Vagina (tissue), 2 donors: ENCODE measurements around the gene ZCRB1.

Source experiments
- POLR2A ChIP-seq, 2 donors: fragments of 450-650 bp; IDR thresholded peaks; one replicate each; pipeline ENCODE4 v1.6.1; 2017; ENCODE audit warnings: antibody characterized with exemption in 2 of 2, mild to moderate bottlenecking in 2 of 2, moderate library complexity in 2 of 2
- POLR2AphosphoS5 ChIP-seq, 2 donors: sonication (generic); formaldehyde crosslinking; IDR thresholded peaks; one replicate each; pipeline ENCODE4 v1.9.0; 2017; ENCODE audit warnings: antibody characterized with exemption in 2 of 2, mild to moderate bottlenecking in 2 of 2, low read depth in 1 of 2; ENCODE audit not compliant: insufficient read depth in 1 of 2
- TF ChIP-seq, protein P1 (sequence below), 3 experiments: fragments of 450-650 bp in 2 of 3; fragments of 200-600 bp in 1 of 3; sonication (generic) in 1 of 3; IDR thresholded peaks; one replicate each; pipeline ENCODE4 v1.5.1; 2017 to 2019; ENCODE audit warnings: antibody characterized with exemption in 3 of 3, mild to moderate bottlenecking in 2 of 3, moderate library complexity in 2 of 3

DNA sequence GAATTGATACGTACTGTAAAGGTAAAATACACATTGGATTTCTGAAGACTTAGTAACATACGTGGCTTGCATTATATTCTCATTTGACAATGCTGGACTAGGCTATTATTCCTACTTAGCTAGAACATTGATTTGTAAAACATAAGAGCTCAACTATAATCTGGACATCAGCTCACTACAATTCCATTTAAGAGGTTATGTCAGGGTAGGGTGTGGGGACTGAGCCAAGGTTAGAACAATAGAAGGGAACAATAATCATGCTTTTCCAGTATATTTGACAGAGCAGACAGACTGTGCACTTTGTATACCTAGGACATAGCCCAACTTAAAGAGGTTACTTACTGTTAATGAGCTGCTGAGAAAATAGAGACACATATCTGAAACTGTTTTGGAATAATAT, 10.8 kb downstream of the ZCRB1 start:
- TF ChIP-seq, protein P1, sequence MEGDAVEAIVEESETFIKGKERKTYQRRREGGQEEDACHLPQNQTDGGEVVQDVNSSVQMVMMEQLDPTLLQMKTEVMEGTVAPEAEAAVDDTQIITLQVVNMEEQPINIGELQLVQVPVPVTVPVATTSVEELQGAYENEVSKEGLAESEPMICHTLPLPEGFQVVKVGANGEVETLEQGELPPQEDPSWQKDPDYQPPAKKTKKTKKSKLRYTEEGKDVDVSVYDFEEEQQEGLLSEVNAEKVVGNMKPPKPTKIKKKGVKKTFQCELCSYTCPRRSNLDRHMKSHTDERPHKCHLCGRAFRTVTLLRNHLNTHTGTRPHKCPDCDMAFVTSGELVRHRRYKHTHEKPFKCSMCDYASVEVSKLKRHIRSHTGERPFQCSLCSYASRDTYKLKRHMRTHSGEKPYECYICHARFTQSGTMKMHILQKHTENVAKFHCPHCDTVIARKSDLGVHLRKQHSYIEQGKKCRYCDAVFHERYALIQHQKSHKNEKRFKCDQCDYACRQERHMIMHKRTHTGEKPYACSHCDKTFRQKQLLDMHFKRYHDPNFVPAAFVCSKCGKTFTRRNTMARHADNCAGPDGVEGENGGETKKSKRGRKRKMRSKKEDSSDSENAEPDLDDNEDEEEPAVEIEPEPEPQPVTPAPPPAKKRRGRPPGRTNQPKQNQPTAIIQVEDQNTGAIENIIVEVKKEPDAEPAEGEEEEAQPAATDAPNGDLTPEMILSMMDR (IDR thresholded peaks at IDR 0.05) = no peak
- no peak for TF ChIP-seq POLR2A (IDR thresholded peaks at IDR 0.05)
- TF ChIP-seq POLR2AphosphoS5 (IDR thresholded peaks at IDR 0.05; ENCODE audit: insufficient read depth in 1 of 2, low read depth in 1 of 2) = no peak
